ENCODE measurements around the gene COX8A. TPM values are rescaled to one million over a fixed set of nuclear protein-coding genes. Genes with fewer than 3 reads are reported as not detected.

Gene COX8A
- total and polyA plus RNA-seq, 2 of the 13 experiments (the other 11 are each of a cell fraction or from before 2014, with no cell fraction given): 202 to 406 TPM

GRCh38 chr11:63938479-63939396 is 35.7 kb upstream of the COX8A start, which contains the start of gene NAA40 (continued):
- peak; percentile 43 for TF ChIP-seq PHF8 (CRISPR knock-in tag; IDR thresholded peaks at IDR 0.05)
- TF ChIP-seq ZNF790 (CRISPR knock-in tag; IDR thresholded peaks at IDR 0.05; ENCODE audit: borderline replicate concordance): no peak
- TF ChIP-seq PCBP1 (IDR thresholded peaks at IDR 0.05; ENCODE audit: borderline replicate concordance, low read depth, low read length): peak; percentile 87; the same call in 1 of the 2 replicates
- TF ChIP-seq HOMEZ (CRISPR knock-in tag; IDR thresholded peaks at IDR 0.05; ENCODE audit: low read depth): 0 out of 2 replicates have a peak, but pooled peaks have one; percentile 15
- TF ChIP-seq PAXIP1 (CRISPR knock-in tag; conservative IDR thresholded peaks at IDR 0.05): no peak; the same call in 1 of the 2 replicates
- TF ChIP-seq ZSCAN12 (CRISPR knock-in tag; IDR thresholded peaks at IDR 0.05): no peak
- TF ChIP-seq ZBTB26 (CRISPR knock-in tag; IDR thresholded peaks at IDR 0.05; ENCODE audit: borderline replicate concordance): no peak
- TF ChIP-seq PATZ1 (CRISPR knock-in tag; IDR thresholded peaks at IDR 0.05): peak; percentile 86
- no peak for TF ChIP-seq KDM1A (CRISPR knock-in tag; IDR thresholded peaks at IDR 0.05)
- no peak for TF ChIP-seq NFKBIZ (CRISPR knock-in tag; IDR thresholded peaks at IDR 0.05)
- TF ChIP-seq HDAC1 (CRISPR knock-in tag; IDR thresholded peaks at IDR 0.05): peak; percentile 85
- no peak; the same call in 1 of the 2 replicates for TF ChIP-seq ZSCAN21 (CRISPR knock-in tag; IDR thresholded peaks at IDR 0.05; ENCODE audit: borderline replicate concordance)
- no peak for TF ChIP-seq ZSCAN30 (CRISPR knock-in tag; IDR thresholded peaks at IDR 0.05)
- TF ChIP-seq ZBTB39 (CRISPR knock-in tag; IDR thresholded peaks at IDR 0.05): no peak
- TF ChIP-seq ZNF136 (CRISPR knock-in tag; IDR thresholded peaks at IDR 0.05; ENCODE audit: low read depth): no peak
- no peak for TF ChIP-seq ZNF382 (CRISPR knock-in tag; IDR thresholded peaks at IDR 0.05; ENCODE audit: borderline replicate concordance)

Data from HepG2 (cell line).